GM18909 (cell line): ENCODE results near the gene NOBOX.
A peak's percentile ranks its signal among the peaks of the same experiment; 100 is the strongest.
"Not testable (repeated sequence)": the region's sequence is repeated elsewhere in the genome, so short reads cannot be mapped to it uniquely, and the experiment has no call there.

Source experiments
- ATAC-seq: cut with Tn5 transposase; IDR thresholded peaks from one replicate; pipeline ENCODE4 v1.9.1; 2021; ENCODE audit warnings: mild to moderate bottlenecking; ENCODE audit not compliant: unreplicated experiment, poor library complexity

Gene NOBOX

GRCh38 chr7:144397086-144397485, 6.4 kb downstream of the NOBOX start:
- ATAC-seq, result no peak

GRCh38 chr7:144391823-144392255, 11.7 kb downstream of the NOBOX start:
- peak; percentile 84 for ATAC-seq

GRCh38 chr7:144391014-144391413, 12.5 kb downstream of the NOBOX start:
- ATAC-seq, result no peak

- ATAC-seq, result no peak
These were observed 13.0 kb downstream of the NOBOX start for GRCh38 chr7:144390481-144390880.

GRCh38 chr7:144388950-144389349, 14.5 kb downstream of the NOBOX start:
- no peak for ATAC-seq

GRCh38 chr7:144386741-144387140, 16.8 kb downstream of the NOBOX start:
- ATAC-seq, result no peak

- peak; percentile 45 for ATAC-seq
These were observed 18.8 kb downstream of the NOBOX start for GRCh38 chr7:144384555-144385245.

- peak; percentile 86 for ATAC-seq
These were observed 19.4 kb downstream of the NOBOX start for GRCh38 chr7:144384071-144384470.

- no peak for ATAC-seq
These were observed 23.6 kb downstream of the NOBOX start for GRCh38 chr7:144379776-144380384.

- ATAC-seq, result no peak
These were observed 24.8 kb downstream of the NOBOX start for GRCh38 chr7:144378651-144379050.

- ATAC-seq, result peak; percentile 39
These were observed 34.3 kb downstream of the NOBOX start for GRCh38 chr7:144369221-144369620.

GRCh38 chr7:144367250-144367649, 36.2 kb downstream of the NOBOX start:
- ATAC-seq, result not testable (repeated sequence)

- ATAC-seq, result not testable (repeated sequence)
These were observed 38.0 kb downstream of the NOBOX start for GRCh38 chr7:144365523-144365922.

- ATAC-seq, result not testable (repeated sequence)
These were observed 41.4 kb downstream of the NOBOX start for GRCh38 chr7:144362061-144362460.

- not testable (repeated sequence) for ATAC-seq
These were observed 46.6 kb downstream of the NOBOX start for GRCh38 chr7:144356860-144357259.

- not testable (repeated sequence) for ATAC-seq
These were observed 47.3 kb downstream of the NOBOX start for GRCh38 chr7:144356185-144356584.

GRCh38 chr7:144355176-144355822, 48.2 kb downstream of the NOBOX start, which contains the start of gene ARHGEF5:
TSS of gene ARHGEF5 (plus strand) at chr7:144355402. CDS start at chr7:144362670, 7,268 bp downstream.
- peak; percentile 78 for ATAC-seq

GRCh38 chr7:144351667-144352066, 51.8 kb downstream of the NOBOX start:
- not testable (repeated sequence) for ATAC-seq

- ATAC-seq, result peak; percentile 36
These were observed 54.9 kb downstream of the NOBOX start for GRCh38 chr7:144348625-144349024.
